ENCODE measurements around the gene RB1. TPM values are rescaled to one million over a fixed set of nuclear protein-coding genes. Genes with fewer than 3 reads are reported as not detected.
A peak's percentile ranks its signal among the peaks of the same experiment; 100 is the strongest.

RB1 gene
- total and polyA plus RNA-seq, 5 donors from 2014 or later = 18.8 to 24.6 (median 23.0) TPM

DNA sequence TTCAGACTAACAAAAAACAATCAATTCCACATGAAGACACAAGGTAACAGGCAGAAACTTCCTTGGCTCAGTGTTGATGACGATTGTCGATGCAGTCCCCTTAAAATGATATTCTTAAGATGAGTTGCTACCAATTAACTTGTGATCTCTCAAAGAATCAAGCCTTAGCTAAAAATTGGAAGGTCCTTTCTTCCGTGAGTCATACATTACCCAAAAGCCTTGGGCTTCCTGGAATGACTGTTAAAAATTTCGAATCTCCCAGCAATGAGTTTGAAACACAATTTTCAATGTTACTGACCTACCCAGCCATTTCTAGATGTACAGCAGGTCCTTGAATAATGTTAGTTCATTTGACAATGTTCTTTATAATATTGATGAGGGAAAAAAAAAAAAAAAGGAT is 28.0 kb upstream of the RB1 start:
- Histone ChIP-seq H3K27ac (ENCODE audit: insufficient read depth, low read length, poor library complexity, severe bottlenecking) (no peak overlapping the region), H3K27me3 (ENCODE audit: control insufficient read depth, insufficient read depth, low read length) (no peaks in the 10 kb centered on the region), H3K36me3 (ENCODE audit: control insufficient read depth, insufficient read depth, low read length) (no peaks in the 10 kb centered on the region), H3K4me3 (ENCODE audit: low read depth, low read length) (no peak overlapping the region), H3K9me3 (ENCODE audit: control insufficient read depth in 2 of 2, low read length in 2 of 2) (no peaks in the 10 kb centered on the region), H3K4me1 (ENCODE audit: control insufficient read depth, insufficient read depth, low read length, poor library complexity, severe bottlenecking) (no peaks in the 10 kb centered on the region)
- Mint-ChIP-seq H3K9me3 (no peaks in the 10 kb centered on the region), H3K4me3 (no peak overlapping the region), H3K4me1 (peaks cover 0 to 5% (median 2%) of the 10 kb centered on the region in 4 donors), H3K36me3 (peaks cover 4% of the 10 kb centered on the region), H3K27ac (no peak overlapping the region), H3K27me3 (peaks cover 15% of the 10 kb centered on the region)
- ATAC-seq (ENCODE audit: low read depth in 2 of 2) = no peak
- DNase-seq = no peak

DNA sequence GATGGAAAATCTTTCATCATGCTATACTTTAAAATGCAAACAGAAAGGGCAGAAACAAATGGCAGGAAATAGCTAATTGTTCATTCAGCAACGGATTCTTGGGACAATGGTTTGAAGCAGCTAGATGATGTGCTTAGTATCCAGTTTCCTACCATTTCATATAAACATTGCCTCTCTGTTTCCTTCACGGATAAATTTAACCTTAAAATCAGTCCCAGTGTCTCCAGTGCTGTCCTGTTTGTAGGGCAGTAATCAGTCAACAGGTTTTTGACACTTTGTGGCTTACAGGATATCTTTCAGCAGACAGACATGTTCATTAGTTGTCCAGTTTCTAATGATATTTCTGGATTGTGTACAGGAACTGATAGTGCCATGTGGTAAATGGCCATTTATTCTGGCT is 24.7 kb upstream of the RB1 start:
- Mint-ChIP-seq H3K36me3 (peaks cover 4% of the 10 kb centered on the region), H3K4me3 (no peak overlapping the region), H3K9me3 (peaks cover 0 to 2% (median 0%) of the 10 kb centered on the region in 7 donors), H3K27me3 (peaks cover 15% of the 10 kb centered on the region), H3K27ac (no peak overlapping the region), H3K4me1 (peaks cover 0 to 3% (median 0%) of the 10 kb centered on the region in 4 donors)
- Histone ChIP-seq H3K4me3 (ENCODE audit: low read depth, low read length) (no peak overlapping the region), H3K4me1 (ENCODE audit: control insufficient read depth, insufficient read depth, low read length, poor library complexity, severe bottlenecking) (no peaks in the 10 kb centered on the region), H3K27ac (ENCODE audit: insufficient read depth, low read length, poor library complexity, severe bottlenecking) (no peak overlapping the region), H3K9me3 (ENCODE audit: control insufficient read depth in 2 of 2, low read length in 2 of 2) (no peaks in the 10 kb centered on the region), H3K27me3 (ENCODE audit: control insufficient read depth, insufficient read depth, low read length) (no peaks in the 10 kb centered on the region), H3K36me3 (ENCODE audit: control insufficient read depth, insufficient read depth, low read length) (no peaks in the 10 kb centered on the region)
- DNase-seq (no peak), ATAC-seq (ENCODE audit: low read depth in 2 of 2) (no peak)

DNA sequence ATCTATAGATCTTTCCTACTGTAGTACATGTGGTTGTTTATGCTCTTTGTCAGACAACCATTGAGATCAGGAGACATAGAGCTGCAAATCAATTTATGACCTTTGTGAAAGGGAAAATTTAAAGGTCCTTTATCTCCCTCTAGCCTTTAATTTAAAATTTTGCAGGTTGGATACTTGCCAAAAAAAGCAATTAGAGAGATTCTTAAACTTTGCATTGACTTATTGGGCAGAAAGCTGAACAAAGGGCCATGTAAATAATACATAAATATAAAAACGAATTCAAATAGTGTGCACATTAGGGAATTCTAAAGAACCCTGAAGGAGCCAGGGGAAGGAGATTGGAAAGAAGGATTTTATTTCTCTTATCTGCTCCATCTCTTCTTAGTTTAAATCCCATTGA is 22.0 kb upstream of the RB1 start:
- DNase-seq = no peak
- Histone ChIP-seq H3K36me3 (ENCODE audit: control insufficient read depth, insufficient read depth, low read length) (no peaks in the 10 kb centered on the region), H3K4me1 (ENCODE audit: control insufficient read depth, insufficient read depth, low read length, poor library complexity, severe bottlenecking) (no peaks in the 10 kb centered on the region), H3K9me3 (ENCODE audit: control insufficient read depth in 2 of 2, low read length in 2 of 2) (no peaks in the 10 kb centered on the region), H3K27me3 (ENCODE audit: control insufficient read depth, insufficient read depth, low read length) (no peaks in the 10 kb centered on the region), H3K4me3 (ENCODE audit: low read depth, low read length) (no peak overlapping the region), H3K27ac (ENCODE audit: insufficient read depth, low read length, poor library complexity, severe bottlenecking) (no peak overlapping the region)
- H3K27ac Mint-ChIP-seq = no peak overlapping the region
- peaks cover 0 to 4% (median 0%) of the 10 kb centered on the region in 7 donors for H3K9me3 Mint-ChIP-seq
- peaks cover 0 to 1% (median 0%) of the 10 kb centered on the region in 4 donors for H3K4me1 Mint-ChIP-seq
- H3K27me3 Mint-ChIP-seq = peaks cover 11% of the 10 kb centered on the region
- no peaks in the 10 kb centered on the region for H3K36me3 Mint-ChIP-seq
- H3K4me3 Mint-ChIP-seq = no peak overlapping the region
- no peak for ATAC-seq (ENCODE audit: low read depth in 2 of 2)

DNA sequence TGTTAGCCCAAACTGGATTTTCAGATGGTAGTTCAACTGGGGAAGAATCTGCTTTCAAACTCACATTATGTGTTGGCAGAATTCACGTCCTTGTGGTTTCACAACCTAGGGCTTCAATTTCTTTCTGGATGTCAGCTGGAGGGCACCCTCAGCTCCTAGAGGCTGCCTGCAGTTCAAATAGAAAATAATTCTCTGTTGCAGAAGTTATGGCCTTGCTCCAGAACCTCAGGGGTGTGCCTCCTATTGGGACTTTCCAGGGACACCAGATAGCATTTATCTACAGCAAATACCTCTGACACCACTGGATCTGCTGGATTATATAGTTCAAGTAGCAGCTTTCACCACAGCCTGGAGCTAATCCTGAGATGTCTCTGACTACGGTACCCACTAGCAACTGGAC is 11.8 kb upstream of the RB1 start:
- Mint-ChIP-seq H3K27me3 (peaks cover 21% of the 10 kb centered on the region), H3K4me3 (no peak overlapping the region), H3K36me3 (no peaks in the 10 kb centered on the region), H3K4me1 (no peaks in the 10 kb centered on the region), H3K27ac (no peak overlapping the region), H3K9me3 (no peaks in the 10 kb centered on the region)
- ATAC-seq (ENCODE audit: low read depth in 2 of 2) (no peak), DNase-seq (no peak)
- no peaks in the 10 kb centered on the region for H3K9me3 ChIP-seq (ENCODE audit: control insufficient read depth in 2 of 2, low read length in 2 of 2)
- no peaks in the 10 kb centered on the region for H3K4me1 ChIP-seq (ENCODE audit: control insufficient read depth, insufficient read depth, low read length, poor library complexity, severe bottlenecking)
- H3K27ac ChIP-seq (ENCODE audit: insufficient read depth, low read length, poor library complexity, severe bottlenecking) = no peak overlapping the region
- H3K27me3 ChIP-seq (ENCODE audit: control insufficient read depth, insufficient read depth, low read length) = peaks cover 5% of the 10 kb centered on the region
- no peak overlapping the region for H3K4me3 ChIP-seq (ENCODE audit: low read depth, low read length)
- no peaks in the 10 kb centered on the region for H3K36me3 ChIP-seq (ENCODE audit: control insufficient read depth, insufficient read depth, low read length)

DNA sequence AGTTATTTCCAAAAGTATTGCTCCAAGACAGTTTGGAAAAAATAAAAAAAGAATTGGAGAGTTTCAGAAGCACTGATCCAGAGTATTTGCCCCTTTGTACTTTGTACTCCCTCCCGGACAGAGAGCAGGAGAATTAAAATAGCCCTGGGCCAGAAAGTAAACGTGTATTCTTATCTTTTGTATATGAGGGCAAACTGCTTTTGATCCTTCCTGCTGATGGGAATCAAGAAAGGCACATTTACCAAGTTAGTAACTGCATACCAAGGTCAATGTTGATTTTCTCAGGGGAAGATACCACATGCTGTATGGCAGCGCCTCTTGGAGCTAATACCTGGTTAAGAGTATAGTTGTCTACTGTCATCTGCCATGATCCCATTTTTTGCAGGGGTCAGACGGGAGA is 10.9 kb upstream of the RB1 start:
- Histone ChIP-seq H3K27ac (ENCODE audit: insufficient read depth, low read length, poor library complexity, severe bottlenecking) (no peak overlapping the region), H3K27me3 (ENCODE audit: control insufficient read depth, insufficient read depth, low read length) (peaks cover 5% of the 10 kb centered on the region), H3K4me1 (ENCODE audit: control insufficient read depth, insufficient read depth, low read length, poor library complexity, severe bottlenecking) (no peaks in the 10 kb centered on the region), H3K36me3 (ENCODE audit: control insufficient read depth, insufficient read depth, low read length) (no peaks in the 10 kb centered on the region), H3K4me3 (ENCODE audit: low read depth, low read length) (no peak overlapping the region), H3K9me3 (ENCODE audit: control insufficient read depth in 2 of 2, low read length in 2 of 2) (no peaks in the 10 kb centered on the region)
- no peaks in the 10 kb centered on the region for H3K36me3 Mint-ChIP-seq
- peaks cover 0 to 5% (median 0%) of the 10 kb centered on the region in 4 donors for H3K4me1 Mint-ChIP-seq
- no peak overlapping the region for H3K27ac Mint-ChIP-seq
- no peaks in the 10 kb centered on the region for H3K9me3 Mint-ChIP-seq
- H3K27me3 Mint-ChIP-seq = peaks cover 20% of the 10 kb centered on the region
- ATAC-seq (ENCODE audit: low read depth in 2 of 2) (no peak), DNase-seq (no peak)
- H3K4me3 Mint-ChIP-seq = no peak overlapping the region

DNA sequence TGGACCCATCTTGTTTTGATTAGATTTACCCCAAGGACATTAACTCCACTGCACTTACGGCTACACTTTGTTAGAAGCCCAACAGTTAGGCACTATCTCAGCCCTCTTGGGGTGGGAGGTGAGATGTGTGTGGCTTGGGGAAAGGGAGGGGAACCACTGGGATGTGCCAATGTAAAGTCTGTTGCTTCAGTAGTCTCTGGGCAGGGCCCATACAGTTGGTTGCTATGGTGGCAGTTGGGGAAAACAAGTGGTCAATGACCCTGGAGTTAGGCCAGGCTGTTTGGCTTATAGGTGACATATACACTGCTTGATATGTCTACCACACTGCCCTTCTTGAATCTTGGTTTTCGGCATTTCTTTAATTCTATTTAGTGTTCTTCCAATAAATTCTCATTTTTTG is 8.9 kb upstream of the RB1 start:
- H3K4me3 ChIP-seq (ENCODE audit: low read depth, low read length) = no peak overlapping the region
- no peaks in the 10 kb centered on the region for H3K36me3 ChIP-seq (ENCODE audit: control insufficient read depth, insufficient read depth, low read length)
- Mint-ChIP-seq H3K4me3 (no peak overlapping the region), H3K4me1 (peaks cover 0 to 5% (median 1%) of the 10 kb centered on the region in 4 donors), H3K27me3 (peaks cover 8% of the 10 kb centered on the region), H3K9me3 (no peaks in the 10 kb centered on the region), H3K36me3 (no peaks in the 10 kb centered on the region), H3K27ac (no peak overlapping the region)
- DNase-seq (no peak), ATAC-seq (ENCODE audit: low read depth in 2 of 2) (no peak)
- H3K27me3 ChIP-seq (ENCODE audit: control insufficient read depth, insufficient read depth, low read length) = no peaks in the 10 kb centered on the region
- no peaks in the 10 kb centered on the region for H3K9me3 ChIP-seq (ENCODE audit: control insufficient read depth in 2 of 2, low read length in 2 of 2)
- no peak overlapping the region for H3K27ac ChIP-seq (ENCODE audit: insufficient read depth, low read length, poor library complexity, severe bottlenecking)
- no peaks in the 10 kb centered on the region for H3K4me1 ChIP-seq (ENCODE audit: control insufficient read depth, insufficient read depth, low read length, poor library complexity, severe bottlenecking)

DNA sequence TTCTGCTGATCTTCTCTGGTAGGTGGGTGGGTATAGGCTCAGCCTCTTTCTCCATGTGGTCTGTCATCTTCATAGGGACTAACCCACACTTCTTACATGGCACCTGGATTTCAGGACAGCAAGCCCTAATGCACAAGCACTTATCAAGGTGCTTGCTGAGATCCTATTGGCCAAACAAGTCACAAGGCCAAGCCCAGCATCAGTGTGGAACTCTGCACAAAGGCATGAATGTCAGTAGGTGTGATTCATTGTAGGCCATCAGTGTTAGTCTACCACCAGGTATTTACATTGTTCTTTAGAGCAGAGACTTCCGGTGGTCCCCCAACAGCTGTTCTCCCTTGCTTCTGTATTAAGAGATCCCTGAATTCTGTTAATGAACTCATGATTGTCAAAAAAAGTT is 8.3 kb upstream of the RB1 start:
- no peaks in the 10 kb centered on the region for H3K36me3 ChIP-seq (ENCODE audit: control insufficient read depth, insufficient read depth, low read length)
- no peaks in the 10 kb centered on the region for H3K9me3 Mint-ChIP-seq
- H3K4me1 ChIP-seq (ENCODE audit: control insufficient read depth, insufficient read depth, low read length, poor library complexity, severe bottlenecking) = no peaks in the 10 kb centered on the region
- H3K27ac ChIP-seq (ENCODE audit: insufficient read depth, low read length, poor library complexity, severe bottlenecking) = no peak overlapping the region
- no peak overlapping the region for H3K4me3 ChIP-seq (ENCODE audit: low read depth, low read length)
- no peak overlapping the region for H3K27ac Mint-ChIP-seq
- DNase-seq = no peak
- no peaks in the 10 kb centered on the region for H3K36me3 Mint-ChIP-seq
- no peaks in the 10 kb centered on the region for H3K9me3 ChIP-seq (ENCODE audit: control insufficient read depth in 2 of 2, low read length in 2 of 2)
- H3K4me1 Mint-ChIP-seq = peaks cover 0 to 6% (median 2%) of the 10 kb centered on the region in 4 donors
- H3K27me3 Mint-ChIP-seq = peaks cover 4% of the 10 kb centered on the region
- ATAC-seq (ENCODE audit: low read depth in 2 of 2) = no peak
- H3K27me3 ChIP-seq (ENCODE audit: control insufficient read depth, insufficient read depth, low read length) = no peaks in the 10 kb centered on the region
- no peak overlapping the region for H3K4me3 Mint-ChIP-seq

DNA sequence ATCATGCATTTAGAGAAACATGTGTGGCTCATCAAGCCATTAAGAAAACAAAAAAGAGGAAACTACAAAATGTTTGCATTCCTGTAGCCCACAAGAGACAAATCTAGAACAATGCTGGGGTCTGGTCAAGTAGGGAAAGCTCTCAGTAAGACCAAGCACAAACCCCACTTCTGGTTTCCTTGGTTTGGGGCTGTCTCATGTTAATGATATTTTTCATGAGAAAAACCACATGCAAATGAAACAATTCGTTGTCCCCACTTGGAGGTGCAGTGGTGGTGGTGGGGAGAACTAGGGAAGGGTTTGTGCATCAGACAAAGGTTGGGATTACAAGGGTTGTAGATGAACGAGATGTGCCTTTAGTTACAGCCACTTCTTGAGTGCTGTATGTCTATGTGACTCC is 7.0 kb upstream of the RB1 start:
- ATAC-seq (ENCODE audit: low read depth in 2 of 2) = no peak
- H3K36me3 ChIP-seq (ENCODE audit: control insufficient read depth, insufficient read depth, low read length) = no peaks in the 10 kb centered on the region
- H3K9me3 Mint-ChIP-seq = no peaks in the 10 kb centered on the region
- H3K36me3 Mint-ChIP-seq = no peaks in the 10 kb centered on the region
- H3K27ac ChIP-seq (ENCODE audit: insufficient read depth, low read length, poor library complexity, severe bottlenecking) = no peak overlapping the region
- peaks cover 0 to 6% (median 2%) of the 10 kb centered on the region in 4 donors for H3K4me1 Mint-ChIP-seq
- H3K4me1 ChIP-seq (ENCODE audit: control insufficient read depth, insufficient read depth, low read length, poor library complexity, severe bottlenecking) = no peaks in the 10 kb centered on the region
- H3K4me3 Mint-ChIP-seq = peak overlapping the region in 1 of 4 donors; percentile 29
- H3K27me3 Mint-ChIP-seq = peaks cover 4% of the 10 kb centered on the region
- no peaks in the 10 kb centered on the region for H3K27me3 ChIP-seq (ENCODE audit: control insufficient read depth, insufficient read depth, low read length)
- no peak for DNase-seq
- no peak overlapping the region for H3K27ac Mint-ChIP-seq
- H3K9me3 ChIP-seq (ENCODE audit: control insufficient read depth in 2 of 2, low read length in 2 of 2) = no peaks in the 10 kb centered on the region
- H3K4me3 ChIP-seq (ENCODE audit: low read depth, low read length) = no peak overlapping the region
